GM19351 (cell line): ENCODE data around the gene DZIP3.
"Not testable (repeated sequence)": the region's sequence is repeated elsewhere in the genome, so short reads cannot be mapped to it uniquely, and the experiment has no call there.

Experiments used
- ATAC-seq: cut with Tn5 transposase; IDR thresholded peaks from one replicate; pipeline ENCODE4 v1.9.1; 2021; ENCODE audit warnings: mild to moderate bottlenecking, moderate library complexity; ENCODE audit not compliant: unreplicated experiment

DZIP3 gene

DNA sequence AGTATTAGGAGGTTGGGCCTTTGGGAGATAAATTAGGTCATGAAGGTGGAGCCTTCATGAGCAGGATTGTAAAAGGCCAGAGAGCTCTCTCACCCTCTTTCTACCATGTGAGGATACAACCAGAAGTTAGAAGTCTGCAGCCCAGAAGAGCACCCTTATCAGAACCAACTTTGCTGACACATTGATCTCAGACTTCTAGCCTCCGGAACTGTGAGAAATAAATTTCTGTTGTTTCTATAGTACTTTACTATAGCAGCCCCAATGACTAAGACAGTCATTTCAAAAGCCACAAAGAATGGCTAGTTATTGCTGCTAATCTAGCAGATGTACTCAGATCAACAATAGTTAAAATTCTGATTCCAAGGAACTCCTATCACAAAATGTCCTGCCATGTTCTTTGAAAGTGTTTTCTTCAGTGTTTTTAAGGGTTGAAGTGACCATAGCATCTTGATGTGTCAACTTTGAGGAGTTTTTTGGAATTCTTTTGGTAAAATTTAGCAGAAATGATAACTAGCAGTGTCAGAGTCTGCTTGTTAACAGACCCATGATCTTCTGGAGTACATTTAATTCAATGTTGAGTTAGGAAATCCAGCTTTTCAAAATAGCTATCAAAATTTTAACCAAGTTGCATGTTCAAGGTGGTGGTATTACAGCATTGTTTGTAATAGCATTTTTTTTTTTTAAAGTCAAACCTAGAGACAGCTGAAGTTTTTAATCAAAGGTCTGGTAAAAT, 10.3 kb downstream of the DZIP3 start:
- peak; percentile 52 for ATAC-seq

DNA sequence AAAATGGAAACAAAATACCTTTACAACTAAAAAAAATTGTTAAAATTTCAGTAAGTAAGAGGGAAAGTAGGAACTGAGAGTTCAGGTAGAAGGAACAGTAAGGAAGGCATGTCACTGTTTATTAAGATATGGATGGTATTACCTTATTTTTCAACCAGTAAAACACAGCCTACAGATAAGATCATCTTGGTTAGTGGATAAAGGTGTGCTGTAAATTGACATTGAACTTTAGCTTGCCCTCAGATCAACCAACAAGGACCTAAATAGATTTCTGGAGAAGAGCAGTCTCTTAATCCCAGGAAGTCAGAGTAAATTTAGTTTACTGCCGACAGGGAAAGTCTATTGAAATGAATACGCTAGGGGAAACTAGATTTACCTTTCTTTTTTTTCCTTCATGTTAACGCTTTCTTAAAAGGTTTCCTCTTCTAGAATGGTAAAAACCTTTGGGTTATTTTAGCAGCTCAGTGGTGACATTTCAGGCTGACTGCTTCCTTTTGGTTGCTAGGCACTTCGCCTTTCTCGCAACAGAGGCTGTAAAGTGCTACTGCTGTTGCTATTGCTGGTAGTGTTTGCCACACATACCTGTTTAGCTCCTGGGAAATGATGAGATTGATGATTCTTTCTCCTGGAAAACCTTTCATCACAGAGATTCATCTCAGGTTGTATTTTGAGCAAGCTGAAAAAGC, 12.9 kb downstream of the DZIP3 start:
- no peak for ATAC-seq

DNA sequence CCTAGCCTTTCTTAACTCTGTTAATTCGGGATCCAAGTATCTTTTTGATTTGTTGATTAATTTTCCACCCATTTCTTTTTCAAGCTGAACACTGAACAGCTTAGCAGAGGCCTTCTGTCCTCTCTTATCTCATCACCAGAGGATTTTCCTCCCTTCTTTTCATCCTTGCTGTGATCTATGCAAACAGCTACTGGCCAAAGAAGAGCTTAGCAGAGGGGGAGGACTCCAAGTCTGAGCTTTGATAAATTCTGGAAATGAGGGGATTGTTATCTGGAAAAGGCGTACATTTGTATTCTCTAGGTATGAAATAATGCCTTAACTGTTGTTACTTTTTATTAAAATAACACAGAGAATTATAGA, 13.4 kb downstream of the DZIP3 start:
- no peak for ATAC-seq

GRCh38 chr3:108603691-108604090, 14.2 kb downstream of the DZIP3 start:
- no peak for ATAC-seq

DNA sequence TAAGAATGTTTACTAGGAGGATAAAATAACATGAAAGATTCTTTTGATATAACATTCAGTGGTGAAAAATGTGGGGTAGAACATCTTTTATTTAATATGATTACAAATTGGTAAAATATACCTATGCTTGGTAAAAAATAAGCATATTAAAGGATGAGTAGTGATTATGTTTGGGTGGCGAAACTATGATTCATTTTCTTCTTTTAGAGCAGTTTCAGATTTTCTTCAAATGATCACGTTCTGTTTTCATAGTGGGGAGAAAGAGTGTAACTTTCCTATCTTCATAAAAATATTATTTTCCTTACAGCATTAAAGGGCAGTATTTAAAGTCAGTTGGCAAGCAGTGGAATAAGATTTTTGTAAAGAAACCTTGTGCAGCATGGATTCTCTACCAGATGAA, 15.5 kb downstream of the DZIP3 start:
- no peak for ATAC-seq

DNA sequence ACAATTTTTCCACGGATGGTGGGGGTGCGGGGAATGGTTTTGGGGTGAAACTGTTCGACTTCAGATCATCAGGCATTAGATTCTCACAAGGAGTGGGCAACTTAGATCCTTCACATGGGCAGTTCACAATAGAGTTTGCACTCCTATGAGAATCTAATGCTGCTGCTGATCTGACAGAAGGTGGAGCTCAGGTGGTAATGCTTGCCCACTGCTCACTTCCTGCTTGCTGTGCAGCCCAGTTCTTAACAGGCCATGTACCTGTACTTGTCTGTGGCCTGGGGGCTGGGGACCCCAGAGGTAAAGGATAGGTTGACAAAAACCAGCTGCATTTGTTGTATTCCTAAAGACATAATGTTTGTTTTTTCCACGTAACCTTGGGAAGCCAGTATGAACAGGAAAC, 16.0 kb downstream of the DZIP3 start:
- no peak for ATAC-seq

DNA sequence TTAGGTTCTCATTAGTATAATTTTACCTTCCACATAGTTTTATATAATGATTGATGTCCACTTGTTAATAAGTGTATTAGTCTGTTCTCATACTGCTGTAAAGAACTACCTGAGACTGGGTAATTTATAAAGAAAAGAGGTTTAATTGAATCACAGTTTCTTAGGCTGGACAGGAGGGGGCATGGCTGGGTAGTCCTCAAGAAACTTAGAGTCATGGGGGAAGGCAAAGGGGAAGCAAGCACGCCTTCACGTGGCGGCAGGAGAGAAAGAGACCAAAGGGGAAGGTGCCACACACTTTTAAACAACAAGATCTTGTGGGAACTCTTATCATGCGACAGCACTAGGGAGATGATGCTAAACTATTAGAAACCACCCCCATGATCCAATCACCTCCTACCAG, 19.2 kb downstream of the DZIP3 start:
- ATAC-seq, result no peak

DNA sequence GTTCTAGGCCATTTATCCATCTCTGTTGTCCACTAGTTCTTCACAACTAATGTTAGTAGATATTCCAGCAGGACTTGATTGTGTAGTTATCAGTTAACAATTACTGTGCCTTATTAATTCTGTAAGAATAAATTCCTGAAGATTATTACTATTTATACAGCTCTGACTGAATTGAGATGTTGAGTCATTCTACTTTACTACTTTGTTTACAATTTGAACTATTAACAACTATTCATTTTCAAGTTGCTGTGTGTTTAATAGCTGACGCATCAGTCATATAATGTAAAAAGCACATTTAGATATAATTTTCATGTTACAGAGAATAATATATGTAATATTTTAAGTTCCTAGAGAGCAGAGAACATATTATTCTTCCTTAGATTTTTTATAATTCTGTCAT, 21.1 kb downstream of the DZIP3 start:
- ATAC-seq, result no peak

GRCh38 chr3:108616090-108616489, 26.6 kb downstream of the DZIP3 start:
- ATAC-seq, result not testable (repeated sequence)

GRCh38 chr3:108620250-108620649, 30.7 kb downstream of the DZIP3 start:
- ATAC-seq, result no peak

- ATAC-seq, result no peak
Measured at GRCh38 chr3:108623504-108623903, 34.0 kb downstream of the DZIP3 start.

GRCh38 chr3:108629974-108630373, 40.5 kb downstream of the DZIP3 start:
- no peak for ATAC-seq

DNA sequence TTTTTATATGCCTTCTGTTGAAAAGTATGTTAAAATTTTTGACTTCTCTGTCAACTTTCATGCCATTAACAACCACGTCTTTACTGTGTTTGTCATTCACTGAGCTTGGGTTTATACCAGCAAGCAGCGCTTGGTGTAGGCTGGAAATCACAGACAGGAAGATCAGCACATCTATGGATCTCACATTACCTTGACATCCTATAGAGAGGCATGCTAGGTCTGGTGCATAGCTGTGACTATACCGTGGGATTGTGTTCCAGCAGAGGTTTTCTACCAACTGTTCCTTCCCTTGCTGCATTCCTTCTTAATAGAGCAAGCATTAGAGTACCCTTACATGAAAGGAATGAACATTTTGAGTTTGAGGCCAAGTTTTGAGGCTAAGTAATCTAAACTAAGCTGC, 53.0 kb downstream of the DZIP3 start:
- ATAC-seq, result no peak

GRCh38 chr3:108645364-108645763, 55.8 kb downstream of the DZIP3 start:
- ATAC-seq, result no peak

- ATAC-seq, result not testable (repeated sequence)
Measured at GRCh38 chr3:108655664-108656063, 66.1 kb downstream of the DZIP3 start.

GRCh38 chr3:108661699-108662098, 72.2 kb downstream of the DZIP3 start:
- ATAC-seq, result no peak

GRCh38 chr3:108662142-108662738, 72.7 kb downstream of the DZIP3 start:
- ATAC-seq, result peak; percentile 92

DNA sequence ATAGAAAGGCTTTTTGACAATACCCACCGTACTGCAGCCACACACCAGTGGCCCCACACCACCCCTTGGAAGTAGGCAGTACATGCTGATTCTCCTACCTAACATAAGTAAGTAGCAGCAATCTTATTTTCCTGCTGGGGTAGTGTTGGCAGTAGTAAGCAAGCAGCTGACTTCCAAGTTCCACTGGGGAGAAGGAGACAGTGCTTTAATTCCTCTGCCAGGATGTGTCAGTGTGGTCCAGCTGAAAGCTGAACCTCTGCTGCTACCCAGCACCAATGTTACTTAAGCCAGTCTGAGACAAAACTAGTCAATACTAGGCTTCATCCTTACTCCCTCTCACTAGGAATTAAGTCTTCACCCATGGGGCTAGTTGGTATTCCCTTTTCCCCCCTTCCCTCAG, 74.7 kb downstream of the DZIP3 start:
- no peak for ATAC-seq

- ATAC-seq, result no peak
Measured at GRCh38 chr3:108667312-108667711, 77.8 kb downstream of the DZIP3 start.

DNA sequence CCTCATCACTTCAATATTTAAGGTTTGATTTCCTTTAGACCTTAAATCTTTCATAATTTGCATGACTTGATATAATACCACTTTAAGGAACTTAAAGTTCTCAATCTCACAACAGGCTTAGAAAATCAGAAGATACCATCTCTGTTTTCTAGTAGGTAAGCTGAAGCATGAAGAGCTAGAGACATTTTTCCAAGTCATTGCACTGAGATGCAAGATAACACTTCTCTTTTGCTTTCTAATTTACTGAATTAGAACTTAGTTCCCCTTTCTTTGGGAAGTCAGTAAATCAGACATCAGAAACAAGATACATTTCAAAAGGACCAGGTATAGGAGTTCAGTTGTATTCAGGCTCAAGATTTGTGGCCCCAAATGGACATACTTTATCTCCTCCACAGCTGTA, 79.7 kb downstream of the DZIP3 start:
- ATAC-seq, result no peak

- no peak for ATAC-seq
Measured at GRCh38 chr3:108672701-108673100, 83.2 kb downstream of the DZIP3 start.

DNA sequence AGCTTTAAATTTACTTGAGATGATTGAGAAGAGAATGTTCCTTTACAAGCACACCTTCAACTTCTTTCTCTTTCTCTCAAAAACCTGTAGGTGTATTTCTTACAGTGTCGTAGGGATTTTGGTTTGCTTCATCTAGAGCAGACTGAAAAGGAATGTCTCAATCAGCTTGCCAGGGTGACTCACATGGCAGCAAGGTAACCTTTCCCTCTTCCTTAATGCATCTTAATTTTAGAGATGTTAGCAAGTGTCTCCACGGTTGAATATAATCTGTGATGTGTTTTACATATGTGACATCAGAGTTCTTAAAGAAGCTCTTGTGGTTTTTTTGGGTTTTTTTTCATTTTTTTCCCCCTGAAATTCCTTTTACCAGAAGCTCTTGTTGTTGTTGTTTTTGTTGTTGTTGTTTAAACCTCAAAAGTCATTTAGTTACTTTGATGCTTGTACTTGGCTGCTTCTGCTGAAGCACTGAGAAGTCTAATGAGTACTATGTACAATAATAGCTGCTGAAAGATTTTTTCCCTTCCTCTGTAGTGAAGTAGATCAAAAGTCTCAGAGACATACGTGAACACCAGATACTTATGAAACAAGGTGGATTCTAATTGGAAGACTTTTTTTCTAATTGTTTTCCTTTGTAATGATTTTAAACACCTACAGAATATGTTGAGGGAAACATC, 84.6 kb downstream of the DZIP3 start:
- ATAC-seq, result no peak
